Urinary bladder (tissue), 4 donors: Measurements from ENCODE around the gene CRYBG2. TPM values are rescaled to one million over a fixed set of nuclear protein-coding genes. Genes with fewer than 3 reads are reported as not detected.
A peak's percentile ranks its signal among the peaks of the same experiment; 100 is the strongest.
"Not testable (repeated sequence)": the region's sequence is repeated elsewhere in the genome, so short reads cannot be mapped to it uniquely, and the experiment has no call there.

Experiments
- DNase-seq: peaks from one replicate; pipeline ENCODE4 v3.0.0-alpha.2; 2015; ENCODE audit errors: extremely low spot score
- H3K27ac ChIP-seq: one replicate; pipeline ENCODE4 v1.5.1; 2013; ENCODE audit warnings: low read depth, mild to moderate bottlenecking, moderate library complexity
- H3K36me3 ChIP-seq: one replicate; pipeline ENCODE4 v1.6.1; 2013; ENCODE audit warnings: mild to moderate bottlenecking, moderate library complexity; ENCODE audit not compliant: insufficient read depth
- H3K4me1 ChIP-seq: one replicate; pipeline ENCODE4 v1.6.1; 2013; ENCODE audit warnings: mild to moderate bottlenecking, moderate library complexity; ENCODE audit not compliant: insufficient read depth
- H3K4me3 ChIP-seq: one replicate; pipeline ENCODE4 v1.5.1; 2013; ENCODE audit warnings: low read depth, low read length
- whole genome bisulfite sequencing: extraction: QIAGEN DNeasy Blood & Tissue Kit; methylation state at CpG from one replicate; pipeline ENCODE4 v1.1.7; 2013; 5-methylcytosine and 5-hydroxymethylcytosine counted together
- polyA plus RNA-seq: library from polyadenylated mRNA; stranded (reverse); fragments of 200-250 nt; gene quantifications from one replicate; pipeline ENCODE4 v1.2.3, GENCODE V29; 2013
- total RNA-seq: library from RNA; depleted of rRNA; stranded (reverse); fragments of >200 nt; gene quantifications from one replicate; pipeline ENCODE4 v1.2.3, GENCODE V29; 2014
- donor health status: healthy with polysubstance abuse.
- donor health status: healthy.

Gene CRYBG2
- total and polyA plus RNA-seq, 2 donors: 1.5 to 3.3 TPM

- H3K4me3 ChIP-seq: no peak overlapping the region
- no peaks in the 10 kb centered on the region for H3K36me3 ChIP-seq
- 85% methylated on average over 11 of the region's 11 CpGs for WGBS
- no peak for DNase-seq
- H3K27ac ChIP-seq: no peak overlapping the region
- H3K4me1 ChIP-seq: no peaks in the 10 kb centered on the region
These were observed 59.9 kb downstream of the CRYBG2 start for GRCh38 chr1:26293911-26294463.

DNA sequence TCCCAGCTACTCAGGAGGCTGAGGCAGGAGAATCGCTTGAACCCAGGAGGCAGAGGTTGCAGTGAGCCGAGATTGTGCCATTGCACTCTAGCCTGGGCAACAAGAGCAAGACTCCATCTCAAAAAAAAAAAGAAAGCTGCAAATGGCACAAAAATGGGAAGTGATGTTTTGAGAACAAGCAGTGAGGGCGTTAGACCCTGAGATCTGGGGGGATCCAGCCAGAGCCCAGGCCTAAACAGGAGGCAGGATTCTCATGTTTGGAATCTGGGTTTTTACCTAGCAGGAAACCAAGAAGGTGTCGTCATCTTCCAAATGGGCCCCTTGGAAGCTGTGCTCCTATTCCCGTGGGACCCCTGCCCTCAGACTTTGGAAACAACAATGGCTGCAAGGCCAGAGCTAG lies 61.2 kb downstream of the CRYBG2 start:
- not testable (repeated sequence) for H3K27ac ChIP-seq, H3K36me3 ChIP-seq, H3K4me3 ChIP-seq, H3K4me1 ChIP-seq, DNase-seq
- 91% methylated on average over 5 of the region's 5 CpGs for WGBS

DNA sequence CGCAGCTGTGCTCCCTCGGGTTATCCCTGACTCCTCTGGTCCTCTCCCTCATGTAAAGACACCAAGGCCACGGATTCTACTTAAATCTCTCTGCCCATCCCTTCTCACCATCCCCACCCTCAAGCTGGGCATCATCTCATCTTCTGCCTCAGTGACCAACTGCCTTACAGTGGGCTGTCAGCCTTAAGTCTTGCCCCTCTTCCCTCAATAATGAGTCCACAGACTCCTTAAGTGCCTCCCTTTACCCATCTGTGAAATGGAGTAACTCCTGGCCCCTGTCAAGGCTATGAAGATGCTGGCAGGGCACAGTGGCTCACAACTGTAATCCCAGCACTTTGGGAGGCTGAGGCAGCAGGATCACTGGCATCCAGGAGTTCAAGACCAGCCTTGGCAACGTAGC lies 62.0 kb downstream of the CRYBG2 start:
- Histone ChIP-seq H3K4me1 (no peaks in the 10 kb centered on the region), H3K4me3 (no peak overlapping the region), H3K27ac (no peak overlapping the region), H3K36me3 (no peaks in the 10 kb centered on the region)
- DNase-seq: no peak
- 84% methylated on average over 4 of the region's 4 CpGs for WGBS

GRCh38 chr1:26291433-26291832 lies 62.5 kb downstream of the CRYBG2 start:
- no peaks in the 10 kb centered on the region for H3K36me3 ChIP-seq
- H3K4me3 ChIP-seq: no peak overlapping the region
- no peaks in the 10 kb centered on the region for H3K4me1 ChIP-seq
- no peak overlapping the region for H3K27ac ChIP-seq
- DNase-seq: no peak
- WGBS: 95% methylated on average over 3 of the region's 3 CpGs

DNA sequence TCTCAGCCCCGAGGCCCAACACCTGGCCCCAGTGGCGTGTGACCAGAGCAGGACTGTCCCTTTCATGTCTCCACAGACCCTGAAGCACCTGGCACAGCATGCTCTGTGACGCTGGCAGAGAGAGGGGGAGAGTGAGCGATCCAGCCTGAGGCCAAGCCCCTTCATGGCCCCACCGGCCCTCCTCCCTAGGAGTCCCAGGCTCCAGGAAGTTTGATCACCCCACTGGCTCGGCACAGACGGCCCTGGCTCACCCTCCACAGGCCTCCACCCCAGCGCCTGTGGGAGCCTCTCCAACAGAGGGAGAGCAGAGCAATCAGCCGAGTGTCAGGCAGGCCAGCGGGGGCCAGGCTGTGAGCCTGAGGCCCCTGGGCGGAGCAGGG lies 63.1 kb downstream of the CRYBG2 start:
- Histone ChIP-seq H3K36me3 (no peaks in the 10 kb centered on the region), H3K4me1 (no peaks in the 10 kb centered on the region), H3K4me3 (no peak overlapping the region), H3K27ac (no peak overlapping the region)
- WGBS: 68% methylated on average over 11 of the region's 11 CpGs
- DNase-seq: no peak

GRCh38 chr1:26290122-26290881 lies 63.6 kb downstream of the CRYBG2 start:
- no peak for DNase-seq
- Histone ChIP-seq H3K4me1 (no peaks in the 10 kb centered on the region), H3K4me3 (no peak overlapping the region), H3K27ac (peak overlapping the region; percentile 16), H3K36me3 (no peaks in the 10 kb centered on the region)
- 74% methylated on average over 11 of the region's 11 CpGs for WGBS

- Histone ChIP-seq H3K4me3 (no peak overlapping the region), H3K36me3 (no peaks in the 10 kb centered on the region), H3K4me1 (no peaks in the 10 kb centered on the region), H3K27ac (no peak overlapping the region)
- 89% methylated on average over 21 of the region's 21 CpGs for WGBS
- DNase-seq: no peak
These were observed 64.5 kb downstream of the CRYBG2 start for GRCh38 chr1:26289158-26290059.

DNA sequence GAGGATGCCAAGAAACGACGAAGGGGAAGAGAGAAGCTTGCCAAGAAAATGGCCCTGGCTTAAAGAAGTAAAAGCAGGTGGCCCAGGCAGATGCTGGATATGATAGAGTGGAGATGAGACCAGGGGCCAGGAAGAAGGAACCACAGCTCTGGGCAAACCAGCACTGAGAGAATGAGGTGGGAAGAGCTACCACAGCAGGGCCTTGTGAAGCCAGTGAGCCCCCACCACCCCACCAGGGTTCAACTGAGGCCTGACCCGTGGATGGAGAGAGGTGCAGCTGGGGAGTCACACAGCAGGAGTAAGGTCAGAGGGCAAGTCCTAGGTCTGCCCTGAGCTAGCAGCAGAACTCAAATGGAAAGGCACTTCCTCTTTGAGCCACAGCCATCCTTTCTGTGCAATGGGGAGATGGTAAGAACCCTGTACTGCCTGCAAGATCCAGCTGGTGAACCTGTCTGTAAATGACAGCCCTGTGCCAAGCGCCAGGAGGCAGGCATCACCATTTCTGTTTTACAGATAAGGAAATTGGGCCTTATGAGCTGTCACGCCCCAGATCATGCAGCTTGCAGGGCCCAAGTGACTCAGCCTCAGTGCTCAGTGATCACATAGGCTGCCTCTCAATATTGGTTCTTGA lies 65.5 kb downstream of the CRYBG2 start:
- no peak for DNase-seq
- Histone ChIP-seq H3K27ac (no peak overlapping the region), H3K4me1 (no peaks in the 10 kb centered on the region), H3K4me3 (no peak overlapping the region), H3K36me3 (no peaks in the 10 kb centered on the region)
- WGBS: 55% methylated on average over 5 of the region's 5 CpGs

DNA sequence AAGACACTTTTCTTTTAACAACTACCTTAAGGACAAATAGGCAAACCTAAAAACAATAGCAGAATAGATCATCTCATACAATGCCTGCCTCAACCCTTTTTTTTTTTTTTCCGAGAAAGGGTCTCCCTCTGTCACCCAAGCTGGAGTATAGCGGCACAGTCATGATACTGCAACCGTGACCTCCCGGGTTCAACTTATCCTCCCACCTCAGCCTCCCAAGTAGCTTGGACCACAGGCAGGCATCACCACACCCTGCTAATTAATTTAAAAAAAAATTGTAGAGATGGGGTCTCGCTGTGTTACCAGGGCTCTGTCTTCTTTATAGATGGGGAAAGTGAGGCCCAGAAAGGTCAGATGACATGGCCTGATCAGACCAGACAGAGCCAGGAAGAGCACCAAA lies 66.1 kb downstream of the CRYBG2 start:
- Histone ChIP-seq H3K36me3 (no peaks in the 10 kb centered on the region), H3K27ac (no peak overlapping the region), H3K4me3 (no peak overlapping the region), H3K4me1 (no peaks in the 10 kb centered on the region)
- WGBS: 94% methylated on average over 5 of the region's 5 CpGs
- DNase-seq: no peak

DNA sequence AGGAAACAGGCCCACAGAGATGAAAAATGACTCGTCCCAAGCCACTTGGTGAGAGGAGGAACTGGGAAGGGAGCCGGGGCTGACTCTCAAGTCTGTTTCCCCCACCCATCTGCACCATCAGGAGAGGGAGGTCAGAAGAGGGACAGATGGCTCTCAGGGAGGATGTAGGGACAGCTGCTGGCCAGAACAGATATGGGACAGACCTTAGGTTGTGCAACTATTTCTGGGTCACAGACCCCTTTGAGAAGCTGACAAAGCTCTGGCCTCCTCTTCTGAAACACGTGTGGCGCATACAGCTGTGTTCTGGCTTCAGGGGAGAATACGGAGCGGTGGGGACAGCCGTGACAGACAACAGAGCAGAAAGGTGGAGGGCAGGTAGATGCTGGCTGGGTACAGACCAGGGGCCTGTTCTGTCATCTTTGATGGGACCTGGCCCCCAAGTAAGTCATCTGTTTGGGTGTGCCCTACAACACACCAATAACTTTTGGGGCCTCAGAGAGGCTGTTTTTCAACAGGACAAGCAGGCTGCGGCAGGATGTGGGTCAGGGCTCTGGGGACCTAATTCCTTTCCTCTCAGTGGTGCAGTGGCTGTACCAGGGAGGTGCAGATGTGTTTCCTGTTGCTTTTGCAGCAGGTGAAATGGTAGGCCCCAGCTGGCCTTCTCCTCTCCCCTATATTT lies 66.8 kb downstream of the CRYBG2 start:
- H3K4me3 ChIP-seq: no peak overlapping the region
- DNase-seq: no peak
- WGBS: 64% methylated on average over 8 of the region's 8 CpGs
- no peaks in the 10 kb centered on the region for H3K4me1 ChIP-seq
- H3K36me3 ChIP-seq: no peaks in the 10 kb centered on the region
- no peak overlapping the region for H3K27ac ChIP-seq

DNA sequence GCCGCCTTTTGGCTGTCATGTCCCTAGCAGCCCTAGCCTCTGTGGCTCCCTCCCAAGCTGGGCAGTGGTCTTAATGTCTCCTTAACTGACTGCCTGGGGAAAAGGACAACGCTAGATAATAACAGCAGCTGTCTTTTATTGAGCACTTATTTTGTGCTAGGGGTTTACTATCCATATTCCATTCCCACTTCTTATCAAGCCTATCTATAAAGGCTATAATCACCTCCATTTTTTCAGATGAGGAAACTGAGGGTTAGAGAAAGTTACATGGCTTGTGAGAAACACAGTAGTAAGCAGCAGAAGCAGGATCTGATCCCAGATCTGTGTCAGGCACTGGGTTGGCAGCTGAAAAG lies 67.9 kb downstream of the CRYBG2 start:
- DNase-seq: no peak
- WGBS: 77% methylated on average over 2 of the region's 2 CpGs
- Histone ChIP-seq H3K4me1 (no peaks in the 10 kb centered on the region), H3K36me3 (no peaks in the 10 kb centered on the region), H3K27ac (no peak overlapping the region), H3K4me3 (no peak overlapping the region)

GRCh38 chr1:26285366-26286063 lies 68.4 kb downstream of the CRYBG2 start:
- no peaks in the 10 kb centered on the region for H3K36me3 ChIP-seq
- no peak overlapping the region for H3K27ac ChIP-seq
- no peak overlapping the region for H3K4me3 ChIP-seq
- WGBS: 81% methylated on average over 19 of the region's 19 CpGs
- DNase-seq: no peak
- H3K4me1 ChIP-seq: no peaks in the 10 kb centered on the region
